KG1 (cell line): Measurements from ENCODE around the gene OVOL3.
A peak's percentile ranks its signal among the peaks of the same experiment; 100 is the strongest.
"Not testable (repeated sequence)": the region's sequence is repeated elsewhere in the genome, so short reads cannot be mapped to it uniquely, and the experiment has no call there.

Source experiments
- DNase-seq: peaks from one replicate; lab custom pipeline; 2025; lab: John Stamatoyannopoulos, UW

The OVOL3 gene

DNA sequence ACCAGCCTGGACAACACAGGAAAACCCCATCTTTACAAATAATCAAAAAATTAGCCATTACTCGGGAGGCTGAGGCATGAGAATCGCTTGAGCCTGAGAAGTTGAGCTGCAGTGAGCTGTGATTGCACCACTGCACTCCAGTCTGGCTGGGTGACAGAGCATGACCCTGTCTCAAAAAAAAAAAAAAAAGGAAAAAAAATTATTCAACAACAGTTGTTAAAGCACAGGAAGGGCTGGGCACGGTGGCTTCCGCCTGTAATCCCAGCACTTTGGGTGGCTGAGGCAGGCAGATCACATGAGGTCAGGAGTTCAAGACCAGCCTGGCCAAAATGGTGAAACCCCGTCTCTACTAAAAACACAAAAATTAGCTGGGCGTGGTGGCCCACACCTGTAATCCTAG, 20.3 kb downstream of the OVOL3 start:
- not testable (repeated sequence) for DNase-seq

DNA sequence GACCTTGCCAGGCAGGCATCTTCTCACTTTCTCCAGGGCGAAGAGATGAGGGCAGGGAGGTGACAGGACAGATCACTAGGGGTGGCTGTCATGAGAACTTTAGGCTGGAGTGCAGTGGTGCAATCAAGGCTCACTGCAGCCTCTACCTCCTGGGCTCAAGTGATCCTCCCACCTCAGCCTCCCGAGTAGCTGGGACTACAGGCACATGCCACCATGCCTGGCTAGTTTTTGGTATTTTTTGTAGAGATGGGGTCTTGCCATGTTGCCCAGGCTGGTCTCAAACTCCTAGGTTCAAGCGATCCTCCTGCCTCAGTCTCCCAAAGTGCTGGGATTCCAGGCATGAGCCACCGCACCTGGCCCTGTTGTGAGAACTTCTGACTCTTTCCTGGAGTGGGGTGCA, 23.9 kb downstream of the OVOL3 start:
- DNase-seq, result not testable (repeated sequence)

DNA sequence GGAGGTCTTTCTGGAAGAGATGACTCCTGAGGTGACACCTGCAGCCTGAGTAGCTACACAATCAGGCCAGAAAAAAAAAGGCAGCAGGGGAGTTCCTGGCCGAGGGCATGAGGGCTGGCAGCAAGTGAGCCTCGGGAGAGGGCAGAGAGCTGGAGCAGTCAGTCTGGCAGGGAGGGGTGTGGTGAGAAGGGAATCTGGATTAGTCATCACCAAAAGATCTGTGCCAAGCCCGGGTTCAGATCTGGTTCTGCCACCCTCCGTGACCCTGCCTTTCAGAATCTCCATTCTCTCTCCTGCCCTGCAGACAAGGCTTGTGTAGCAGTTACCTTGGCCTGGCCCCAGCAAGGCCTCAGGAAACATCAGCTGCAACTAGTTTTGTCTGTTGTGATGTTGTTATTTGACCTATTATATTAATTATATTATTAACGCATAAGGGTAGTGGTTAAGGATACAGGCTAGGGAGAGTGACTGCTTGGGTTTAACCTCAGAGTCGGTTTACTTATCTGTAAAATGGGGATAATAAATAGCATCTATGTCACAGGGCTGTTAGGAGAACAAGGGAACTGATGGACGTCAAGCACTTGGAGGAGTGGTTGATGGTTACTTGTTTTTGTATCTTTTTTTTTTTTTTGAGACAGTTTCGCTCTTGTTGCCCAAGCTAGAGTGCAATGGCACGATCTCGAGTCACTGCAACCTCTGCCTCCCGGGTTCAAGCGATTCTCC, 26.2 kb downstream of the OVOL3 start:
- no peak for DNase-seq

DNA sequence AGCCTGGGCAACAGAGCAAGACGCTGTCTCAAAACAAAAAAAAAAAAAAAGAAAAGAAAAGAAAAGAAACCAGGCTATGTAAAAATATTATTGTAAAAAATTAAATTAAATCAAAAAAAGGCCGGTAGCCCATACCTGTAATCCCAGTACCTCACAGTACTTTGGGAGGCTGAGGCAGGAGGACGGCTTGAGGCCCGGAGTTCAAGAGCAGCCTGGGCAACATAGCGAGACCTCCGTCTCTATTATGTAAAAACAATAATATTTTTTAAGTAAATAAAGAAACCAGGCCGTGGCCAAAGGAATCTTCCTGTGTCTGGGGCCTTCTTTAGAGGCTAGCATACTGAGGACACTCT, 28.2 kb downstream of the OVOL3 start:
- no peak for DNase-seq

DNA sequence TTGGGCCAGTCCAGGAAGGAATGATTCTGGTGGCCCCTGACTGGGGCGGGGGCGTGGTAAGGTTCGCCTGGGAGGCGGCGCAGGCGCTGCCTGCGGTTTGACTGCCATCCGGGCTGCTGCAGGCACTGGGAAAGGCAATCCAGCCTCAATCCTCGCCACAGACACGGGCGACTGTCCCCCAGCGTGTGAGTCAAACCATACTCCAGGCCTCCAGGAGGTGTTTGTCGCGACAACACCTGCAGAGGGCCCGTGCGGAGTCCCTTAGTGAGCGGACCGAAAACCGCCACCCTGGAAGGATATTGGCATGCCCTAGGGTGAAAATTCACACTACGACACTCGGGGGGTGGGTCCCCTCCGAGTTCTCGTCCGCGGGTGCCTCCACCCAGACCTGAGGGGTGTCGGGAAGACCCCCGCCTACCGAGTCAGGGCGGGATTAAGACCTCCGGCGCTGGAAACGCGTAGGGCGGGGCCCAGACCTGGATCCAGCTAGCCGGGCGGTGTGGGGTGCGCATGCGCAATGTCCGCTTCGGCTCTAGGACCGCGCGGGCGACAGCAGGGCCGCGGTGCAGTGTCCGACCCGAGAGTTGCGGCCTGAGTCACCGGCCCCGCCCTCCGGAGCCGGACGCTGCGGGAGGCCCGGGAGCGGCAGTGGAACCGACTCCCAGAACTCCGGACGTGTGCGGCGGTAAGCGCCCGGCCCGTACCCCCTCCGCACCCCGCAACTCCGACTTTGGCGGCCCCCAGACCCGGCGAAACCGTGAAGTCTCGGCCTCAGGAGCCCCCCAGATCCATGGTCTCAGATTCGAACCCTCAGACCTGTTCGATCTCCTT, 28.7 kb downstream of the OVOL3 start, which contains the start of gene CAPNS1:
CAPNS1 (plus strand) TSS at position 594 of the 831 bp plus-strand sequence. CDS start 946 bp downstream, outside the sequence.
- DNase-seq, result peak; percentile 89

DNA sequence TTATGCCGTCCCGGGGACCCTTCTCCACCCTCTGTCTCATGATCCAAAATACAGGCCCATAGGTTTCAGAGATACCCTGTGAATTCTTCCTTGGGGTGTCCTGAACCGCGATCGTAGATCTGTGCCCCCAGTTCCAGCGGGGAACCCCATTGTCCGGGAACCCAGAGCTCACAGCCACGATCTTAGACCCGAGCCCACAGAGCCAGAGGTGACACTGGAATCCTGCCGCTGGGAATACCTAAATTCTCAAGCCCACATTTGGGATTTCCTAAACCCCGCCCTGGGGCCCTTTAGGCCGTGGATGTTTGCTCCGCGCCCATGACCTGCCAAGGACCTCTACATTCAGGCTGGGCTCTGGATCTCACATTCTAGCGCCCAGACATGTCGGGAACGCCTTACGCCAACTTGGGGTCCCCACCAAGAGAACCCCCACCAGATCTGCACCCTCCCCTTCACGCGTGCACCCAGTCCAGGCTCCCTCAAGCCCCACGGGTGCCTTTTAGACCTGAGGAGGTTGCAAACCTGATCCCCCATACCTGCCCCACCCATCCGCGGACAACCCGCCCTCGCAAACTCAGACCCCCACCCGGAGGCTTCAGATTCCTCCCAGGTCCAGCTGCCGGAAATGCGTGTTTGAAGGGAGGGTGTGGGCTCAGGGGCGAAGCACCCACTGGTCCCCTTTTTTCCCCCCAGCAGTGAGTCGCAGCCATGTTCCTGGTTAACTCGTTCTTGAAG, 29.5 kb downstream of the OVOL3 start:
- DNase-seq, result peak; percentile 29

DNA sequence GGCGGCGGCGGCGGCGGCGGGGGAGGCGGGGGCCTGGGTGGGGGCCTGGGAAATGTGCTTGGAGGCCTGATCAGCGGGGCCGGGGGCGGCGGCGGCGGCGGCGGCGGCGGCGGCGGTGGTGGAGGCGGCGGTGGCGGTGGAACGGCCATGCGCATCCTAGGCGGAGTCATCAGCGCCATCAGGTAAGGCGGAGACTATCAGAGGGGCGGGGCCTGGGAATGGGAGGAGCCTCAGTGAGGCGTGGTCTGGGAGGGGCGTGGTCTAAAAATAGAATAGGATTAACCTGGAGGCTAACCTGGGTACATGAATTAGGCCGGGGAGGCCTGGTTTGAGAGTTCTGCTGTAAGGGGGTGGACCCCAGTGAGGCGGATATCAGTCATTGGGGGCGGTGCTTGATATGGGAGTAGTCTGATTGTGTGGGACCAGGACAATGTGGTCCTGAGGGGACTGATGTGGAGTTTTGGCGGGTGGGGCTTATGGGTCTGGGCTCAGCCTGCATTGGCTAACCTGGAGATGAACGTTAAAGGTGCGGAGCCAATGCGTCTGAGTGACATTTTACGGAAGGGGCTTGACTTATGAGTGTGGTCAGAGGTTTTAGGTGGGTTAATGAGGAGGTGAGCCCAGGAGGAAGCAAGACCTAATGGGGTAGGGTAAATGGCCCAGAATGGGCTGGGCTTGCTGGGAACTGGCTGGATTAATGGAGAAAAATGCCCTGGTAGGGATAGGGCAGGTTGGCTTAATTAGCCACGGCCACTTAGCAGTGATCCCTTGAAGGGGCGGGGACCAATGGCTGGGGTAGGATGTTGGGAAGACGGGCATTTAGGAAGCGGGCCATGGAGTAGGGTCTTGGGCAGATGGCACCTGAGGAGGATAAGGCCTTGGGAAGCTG, 30.3 kb downstream of the OVOL3 start:
- peak; percentile 14 for DNase-seq

DNA sequence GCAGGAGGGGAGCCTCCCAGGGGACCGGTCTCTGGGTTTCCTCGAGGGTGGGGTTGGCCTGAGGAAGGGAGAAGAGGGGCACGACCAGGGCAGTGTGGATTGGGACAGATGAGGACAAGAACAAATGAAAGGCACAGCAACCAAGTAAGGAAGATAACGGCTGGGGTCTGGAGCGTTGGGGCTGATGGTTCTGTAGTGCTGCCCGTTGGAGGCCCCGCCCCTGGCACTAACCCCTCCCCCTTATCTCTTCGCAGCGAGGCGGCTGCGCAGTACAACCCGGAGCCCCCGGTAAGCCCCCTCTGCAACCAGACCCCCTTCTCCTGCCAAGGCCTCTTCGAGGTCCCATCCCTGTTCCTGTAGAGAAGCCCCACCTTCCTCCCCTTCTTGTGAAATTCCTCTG, 31.1 kb downstream of the OVOL3 start:
- DNase-seq, result no peak

DNA sequence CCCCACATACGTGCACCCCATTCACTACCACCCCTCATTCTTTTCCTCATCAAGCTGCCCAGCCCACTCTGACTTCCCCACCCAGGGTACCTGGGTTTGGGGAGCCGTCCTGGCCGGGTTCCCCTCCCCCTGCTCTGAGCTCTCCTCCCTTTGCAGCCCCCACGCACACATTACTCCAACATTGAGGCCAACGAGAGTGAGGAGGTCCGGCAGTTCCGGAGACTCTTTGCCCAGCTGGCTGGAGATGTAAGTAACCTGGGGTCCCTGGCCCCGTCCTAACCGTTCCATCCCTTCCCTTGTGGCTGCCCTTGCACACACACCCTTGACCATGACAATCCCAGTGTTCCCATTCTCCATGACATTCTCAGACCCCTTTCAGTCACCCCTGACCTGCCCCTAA, 31.6 kb downstream of the OVOL3 start:
- DNase-seq, result no peak

DNA sequence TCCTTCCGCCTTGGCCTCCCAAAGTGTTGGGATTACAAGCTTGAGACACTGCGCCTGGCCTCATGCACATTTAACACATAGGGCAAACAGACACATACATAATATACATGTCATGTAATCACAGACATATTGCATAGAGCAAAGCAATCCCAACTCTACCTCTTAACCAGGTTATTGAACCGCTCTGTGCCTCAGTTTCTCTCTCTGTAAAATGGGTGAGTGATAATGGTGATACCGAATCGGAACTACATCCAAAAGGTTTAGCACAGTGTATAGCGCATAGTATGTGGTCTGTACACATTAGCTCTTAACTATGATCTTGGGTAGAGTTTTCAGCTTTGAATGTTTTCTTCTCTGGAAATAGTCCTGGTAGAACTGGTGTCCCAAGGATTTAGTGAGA, 33.7 kb downstream of the OVOL3 start:
- no peak for DNase-seq

DNA sequence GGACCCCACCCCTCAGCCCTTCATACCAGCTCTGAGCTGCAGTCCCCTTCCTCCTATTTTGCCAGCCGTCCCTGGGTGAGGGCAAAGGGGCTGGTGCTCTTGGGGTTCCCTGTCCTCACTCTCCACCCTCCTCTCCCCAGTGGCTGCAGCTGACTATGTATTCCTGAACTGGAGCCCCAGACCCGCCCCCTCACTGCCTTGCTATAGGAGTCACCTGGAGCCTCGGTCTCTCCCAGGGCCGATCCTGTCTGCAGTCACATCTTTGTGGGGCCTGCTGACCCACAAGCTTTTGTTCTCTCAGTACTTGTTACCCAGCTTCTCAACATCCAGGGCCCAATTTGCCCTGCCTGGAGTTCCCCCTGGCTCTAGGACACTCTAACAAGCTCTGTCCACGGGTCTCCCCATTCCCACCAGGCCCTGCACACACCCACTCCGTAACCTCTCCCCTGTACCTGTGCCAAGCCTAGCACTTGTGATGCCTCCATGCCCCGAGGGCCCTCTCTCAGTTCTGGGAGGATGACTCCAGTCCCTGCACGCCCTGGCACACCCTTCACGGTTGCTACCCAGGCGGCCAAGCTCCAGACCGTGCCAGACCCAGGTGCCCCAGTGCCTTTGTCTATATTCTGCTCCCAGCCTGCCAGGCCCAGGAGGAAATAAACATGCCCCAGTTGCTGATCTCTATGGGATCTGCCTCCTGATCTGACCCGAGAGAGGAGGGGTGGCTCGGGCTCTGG, 38.9 kb downstream of the OVOL3 start:
- no peak for DNase-seq

DNA sequence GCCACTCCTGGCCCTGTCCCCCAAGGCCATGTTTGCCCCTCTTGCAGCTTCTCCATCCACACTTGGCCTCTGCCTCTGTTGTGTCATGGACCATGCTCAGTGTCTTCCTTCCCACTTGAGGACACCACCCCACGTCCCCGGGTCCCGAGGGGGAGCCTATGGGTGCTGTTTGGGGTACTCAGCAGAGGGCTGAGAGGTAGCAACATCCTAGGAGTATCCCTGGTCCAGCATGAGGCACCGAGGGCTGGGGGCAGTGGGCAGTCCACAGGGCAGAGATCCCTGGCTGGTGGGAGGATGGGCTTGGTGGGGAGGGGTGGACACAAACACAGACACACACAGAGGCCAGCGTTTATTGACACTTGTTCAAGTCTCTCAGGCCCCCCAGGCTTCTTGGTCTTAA, 39.6 kb downstream of the OVOL3 start:
- no peak for DNase-seq

DNA sequence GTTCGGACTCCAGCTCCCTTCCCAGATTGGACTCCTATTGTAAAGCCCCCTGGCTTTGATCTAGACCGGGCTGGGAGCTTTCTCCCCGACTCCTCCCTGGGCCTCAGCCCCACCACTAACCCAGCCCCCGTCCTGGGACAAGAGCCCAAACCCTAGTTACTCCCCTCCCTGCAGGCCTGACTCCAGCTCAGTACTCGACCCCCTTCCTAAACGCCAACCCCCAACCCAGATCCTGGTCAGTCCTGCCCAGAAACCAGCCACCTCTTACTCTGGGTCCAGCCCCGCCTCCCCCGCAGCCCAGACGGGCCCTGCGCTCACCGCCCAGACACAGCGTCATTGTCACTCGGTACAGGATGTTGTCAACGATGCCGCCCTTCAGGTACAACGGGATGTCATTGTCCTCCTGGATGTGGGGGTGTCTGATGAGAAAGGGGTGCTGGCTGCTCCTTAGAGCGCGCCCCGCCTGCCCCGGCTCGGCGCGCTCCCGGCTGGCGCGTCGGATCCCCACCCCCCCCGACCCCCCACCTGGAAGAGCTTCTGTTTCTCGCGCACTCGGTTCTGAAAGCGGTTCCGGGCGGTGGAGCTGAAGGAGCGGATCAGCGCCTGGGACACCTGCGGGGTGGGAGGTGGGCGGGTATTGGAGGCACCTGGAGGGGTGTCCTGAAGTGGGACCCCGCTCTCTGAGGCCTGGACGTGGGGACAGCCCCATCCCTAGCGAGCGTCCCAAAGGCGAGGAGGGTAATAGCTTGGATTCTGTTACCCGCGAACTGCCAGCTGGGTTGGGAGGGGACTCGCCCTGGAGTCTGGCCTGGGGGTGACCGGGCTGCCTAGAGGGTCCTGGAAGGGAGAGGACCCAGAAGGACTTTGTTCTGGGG, 40.4 kb downstream of the OVOL3 start:
- no peak for DNase-seq

DNA sequence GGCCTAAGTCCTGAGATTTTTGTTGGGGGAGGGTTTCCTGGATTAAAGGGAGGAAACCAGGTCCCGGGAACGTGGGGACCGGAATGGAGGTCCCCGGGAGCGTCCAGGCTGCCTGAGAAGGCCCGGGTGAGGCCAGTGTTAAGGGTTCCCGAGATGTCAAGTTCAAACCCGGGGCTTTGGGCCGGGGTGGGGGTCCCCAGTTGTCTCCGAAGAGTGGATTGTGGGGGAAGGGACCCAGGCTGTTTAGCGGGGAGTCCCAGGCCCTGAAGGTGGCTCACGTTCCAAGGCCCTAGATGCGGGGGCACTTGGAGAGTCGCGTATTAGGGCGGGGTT, 41.0 kb downstream of the OVOL3 start:
- no peak for DNase-seq

DNA sequence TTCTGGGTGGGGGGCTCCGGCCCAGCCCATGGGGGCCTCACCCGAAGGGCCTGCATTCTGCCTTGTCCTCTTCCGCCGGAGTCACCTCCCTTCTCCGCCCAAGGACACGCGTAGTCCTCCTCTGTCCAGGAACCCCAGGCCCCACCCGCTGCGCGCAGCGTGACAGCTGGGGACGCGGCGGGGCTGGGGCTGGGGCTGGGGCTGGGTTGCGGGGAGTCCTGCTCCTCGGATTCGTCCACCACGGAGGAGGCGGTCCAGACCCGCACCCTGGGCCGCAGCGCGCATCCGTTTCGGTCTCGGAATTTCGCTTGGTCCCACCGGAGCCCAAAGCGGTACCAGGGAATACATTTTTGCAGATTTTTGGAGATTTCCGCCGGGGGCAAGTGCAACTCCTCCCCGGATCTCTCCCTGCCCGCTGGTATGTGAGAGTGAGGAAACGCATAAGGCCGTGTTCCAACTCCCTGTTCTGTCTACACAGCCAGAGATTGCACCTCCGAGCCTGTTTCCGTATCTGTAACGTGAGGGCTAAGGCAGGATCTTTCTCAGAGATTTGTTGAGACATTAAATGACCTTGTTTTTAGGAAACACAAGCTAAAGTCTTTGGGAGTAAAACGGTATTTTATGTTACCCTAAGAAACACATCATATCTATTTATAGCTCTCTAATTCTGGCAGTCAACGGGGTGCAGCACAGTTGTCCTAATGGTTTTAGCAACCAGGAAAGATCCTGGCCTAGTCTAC, 41.6 kb downstream of the OVOL3 start, which contains the start of gene COX7A1:
COX7A1 (minus strand) TSS at position 96 of the 740 bp plus-strand sequence; CDS start at position 56, 40 bp downstream.
- DNase-seq, result no peak

DNA sequence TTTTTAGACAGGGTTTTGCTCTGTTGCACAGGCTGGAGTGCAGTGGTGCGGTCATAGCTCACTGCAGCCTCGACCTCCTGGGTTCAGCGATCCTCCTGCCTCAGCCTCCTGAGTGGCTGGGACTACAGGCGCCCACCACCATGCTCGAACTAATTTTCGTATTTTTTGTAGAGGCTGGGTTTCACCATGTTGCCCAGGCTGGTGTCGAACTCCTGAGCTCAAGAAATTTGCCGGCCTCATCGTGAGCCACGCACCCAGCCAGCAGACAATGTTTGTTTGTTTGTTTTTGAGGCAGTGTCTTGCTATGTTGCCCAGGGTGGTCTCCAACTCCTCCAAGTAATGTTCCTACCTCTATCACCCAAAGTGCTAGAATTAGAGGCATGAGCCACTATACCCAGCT, 42.2 kb downstream of the OVOL3 start:
- no peak for DNase-seq

DNA sequence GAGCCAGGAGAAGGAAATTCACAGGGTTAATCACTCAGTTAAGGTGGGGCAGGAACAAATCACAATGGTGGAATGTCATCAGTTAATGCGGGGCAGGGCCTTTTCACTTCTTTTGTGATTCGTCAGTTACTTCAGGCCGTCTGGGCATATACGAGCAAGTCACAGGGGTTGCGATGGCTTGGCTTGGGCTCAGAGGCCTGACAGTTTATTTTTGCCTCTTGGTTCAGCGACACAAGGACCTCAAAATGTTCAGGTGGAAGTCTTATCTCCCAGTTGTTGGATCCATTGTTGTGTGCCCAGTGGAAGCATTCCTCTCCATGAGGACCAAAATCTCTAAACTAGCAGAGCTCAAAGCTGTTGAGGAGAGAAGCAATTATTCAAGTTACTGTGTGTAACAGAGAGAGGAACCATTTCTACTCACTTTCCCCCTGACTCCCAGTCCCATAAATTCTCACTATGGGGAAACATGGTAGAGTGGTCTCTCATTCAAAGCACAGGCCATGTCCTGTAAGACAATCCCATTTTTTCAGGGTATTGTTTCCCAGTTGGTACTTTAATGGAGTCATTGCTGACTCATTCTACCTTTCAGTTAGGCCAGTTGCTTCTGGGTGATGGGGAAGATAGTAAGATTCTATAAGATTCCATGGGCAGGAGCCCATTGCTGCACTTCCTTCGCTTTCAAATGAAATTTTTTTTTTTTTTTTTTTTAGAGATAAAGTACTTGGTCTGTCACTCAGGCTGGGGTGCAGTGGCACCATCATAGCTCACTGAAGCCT, 50.1 kb downstream of the OVOL3 start:
- DNase-seq, result no peak
